ENCODE measurements around the gene FGF5.

Gene FGF5

DNA sequence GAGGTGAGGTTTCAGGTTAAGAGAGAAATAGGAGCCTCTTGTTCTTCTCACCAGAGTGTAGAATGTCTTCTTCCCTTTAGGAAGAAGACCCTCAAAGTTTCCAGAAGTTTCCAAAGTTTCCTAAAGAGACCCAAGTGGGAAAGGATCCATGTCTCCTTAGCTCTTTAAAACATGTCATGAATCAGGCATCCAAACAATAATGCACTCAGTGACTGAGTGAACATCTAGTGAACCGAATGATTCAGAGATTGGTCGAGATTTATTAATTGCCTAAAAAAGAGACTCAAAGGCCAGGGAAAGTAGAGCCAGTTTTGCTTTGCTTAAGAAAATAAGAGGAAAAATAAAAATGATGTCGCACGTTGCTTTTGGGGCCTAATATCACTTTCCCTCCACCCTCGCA is 29.4 kb downstream of the FGF5 start:
- no peak for DNase-seq (ENCODE audit: low spot score)

- no peak for DNase-seq (ENCODE audit: low spot score)
These were observed 35.4 kb downstream of the FGF5 start for GRCh38 chr4:80301884-80302283.

DNA sequence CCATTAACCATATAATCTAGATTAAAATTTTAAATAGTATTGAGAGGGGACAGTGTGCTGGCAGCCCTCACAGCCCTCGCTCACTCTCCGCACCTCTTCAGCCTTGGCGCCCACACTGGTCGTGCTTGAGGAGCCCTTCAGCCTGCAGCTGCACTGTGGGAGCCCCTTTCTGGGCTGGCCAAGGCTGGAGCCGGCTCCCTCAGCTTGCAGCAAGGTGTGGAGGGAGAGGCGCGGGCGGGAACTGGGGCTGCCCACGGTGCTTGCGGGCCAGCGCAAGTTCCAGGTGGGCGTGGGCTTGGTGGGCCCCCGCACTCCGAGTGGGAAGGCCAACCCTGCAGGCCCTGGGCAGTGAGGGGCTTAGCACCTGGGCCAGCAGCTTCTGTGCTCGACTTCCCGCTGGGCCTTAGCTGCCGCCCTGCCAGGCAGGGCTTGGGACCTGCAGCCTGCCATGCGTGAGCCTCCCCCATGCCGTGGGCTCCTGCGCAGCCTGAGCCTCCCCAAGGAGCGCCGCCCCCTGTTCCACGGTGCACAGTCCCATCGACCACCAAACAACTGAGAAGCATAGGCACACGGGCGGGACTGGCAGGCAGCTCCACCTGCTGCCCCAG is 36.3 kb downstream of the FGF5 start:
- DNase-seq (ENCODE audit: low spot score), result no peak

DNA sequence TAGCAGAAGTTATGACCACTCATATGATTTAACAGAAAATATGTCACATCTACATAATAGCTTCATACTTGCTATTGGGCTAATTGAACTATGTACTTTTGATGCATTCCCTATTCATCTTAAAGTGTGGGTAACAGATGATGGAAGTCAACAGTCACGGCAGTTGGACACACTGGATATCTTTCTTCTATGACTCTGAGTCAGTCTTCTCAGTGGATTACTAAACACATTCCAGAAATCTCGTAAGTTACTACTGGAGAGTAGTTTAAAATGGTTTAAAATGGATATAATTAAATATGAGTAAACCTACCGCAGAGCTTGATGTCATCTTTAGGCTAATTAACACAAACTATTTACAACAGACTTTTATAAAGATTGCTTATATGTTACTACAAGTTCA is 39.0 kb downstream of the FGF5 start:
- DNase-seq (ENCODE audit: low spot score), result peak; percentile 90

GRCh38 chr4:80306260-80306659 is 39.8 kb downstream of the FGF5 start:
- peak; percentile 82 for DNase-seq (ENCODE audit: low spot score)

- DNase-seq (ENCODE audit: low spot score), result peak; percentile 88
These were observed 40.8 kb downstream of the FGF5 start for GRCh38 chr4:80307183-80307735.

GRCh38 chr4:80307774-80308465 is 41.5 kb downstream of the FGF5 start:
- peak; percentile 95 for DNase-seq (ENCODE audit: low spot score)

GRCh38 chr4:80308466-80308822 is 42.0 kb downstream of the FGF5 start:
- DNase-seq (ENCODE audit: low spot score), result no peak

DNA sequence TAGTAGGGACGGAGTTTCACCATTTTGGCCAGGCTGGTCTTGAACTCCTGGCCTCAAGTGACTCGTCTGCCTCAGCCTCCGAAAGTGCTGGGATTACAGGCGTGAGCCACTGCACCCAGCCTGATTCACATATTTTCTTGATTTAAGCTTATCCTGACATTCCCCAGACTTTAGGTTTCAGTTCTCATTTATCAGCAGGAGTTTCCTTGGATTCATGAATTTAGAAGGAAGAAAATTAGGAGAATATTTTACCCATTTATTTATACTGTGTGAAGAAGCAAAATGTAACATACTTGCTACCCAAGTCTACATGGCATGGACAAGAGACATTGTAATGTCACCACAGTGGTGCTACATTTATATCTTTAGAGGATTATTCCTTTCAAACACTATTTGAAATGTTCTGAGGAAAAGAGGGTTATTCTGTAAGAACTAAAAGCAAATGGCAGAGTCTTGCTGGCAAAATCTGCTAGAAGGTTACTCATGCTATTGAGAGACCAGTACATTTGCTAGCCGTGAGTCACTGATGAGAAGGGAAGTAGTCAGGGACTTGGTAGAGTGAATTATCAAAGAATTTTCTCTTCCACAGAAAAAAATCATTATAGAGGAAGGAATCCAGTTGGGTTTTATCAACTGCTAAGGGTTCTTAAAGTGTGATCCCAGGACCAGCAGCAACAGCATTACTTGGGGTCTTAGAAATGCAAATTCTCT is 43.0 kb downstream of the FGF5 start:
- DNase-seq (ENCODE audit: low spot score), result peak; percentile 96

GRCh38 chr4:80311130-80311529 is 44.7 kb downstream of the FGF5 start:
- DNase-seq (ENCODE audit: low spot score), result no peak

DNA sequence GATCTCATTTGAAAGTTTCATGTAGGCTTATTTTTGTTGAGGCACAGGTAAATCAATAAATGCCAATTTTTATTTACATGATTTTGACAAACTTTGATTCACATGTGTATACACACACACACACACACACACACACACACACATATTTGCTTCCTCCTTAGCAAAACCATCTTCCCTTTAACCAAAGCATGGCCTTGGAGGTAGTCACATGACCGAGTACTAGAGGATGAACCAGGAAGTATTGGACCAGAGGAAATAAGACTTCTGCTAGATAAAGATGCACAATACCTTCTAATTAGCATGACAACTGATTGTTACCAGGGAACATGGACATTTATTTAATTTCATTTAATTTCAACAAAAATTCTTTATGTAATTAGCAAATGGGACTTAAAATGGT is 45.7 kb downstream of the FGF5 start:
- no peak for DNase-seq (ENCODE audit: low spot score)

DNA sequence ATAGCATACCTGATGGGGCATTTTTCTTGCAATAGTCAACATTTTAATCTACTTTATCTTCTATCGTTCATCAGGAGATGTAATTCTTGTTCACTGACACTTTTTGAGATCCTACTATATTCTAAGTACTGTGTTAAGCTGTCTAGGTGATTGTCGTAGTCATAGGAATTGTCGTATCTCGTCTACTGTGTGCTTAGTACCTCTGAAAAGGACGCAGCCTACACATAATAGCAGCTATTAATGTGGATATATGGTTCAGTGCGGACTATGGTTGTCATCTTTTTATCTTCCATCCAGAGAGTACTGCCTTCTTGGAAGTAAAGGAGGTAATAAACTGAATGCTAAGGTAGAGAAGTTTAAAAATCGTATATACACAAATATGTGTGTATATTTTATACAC is 47.2 kb downstream of the FGF5 start:
- DNase-seq (ENCODE audit: low spot score), result no peak

- peak; percentile 51 for DNase-seq (ENCODE audit: low spot score)
These were observed 49.4 kb downstream of the FGF5 start for GRCh38 chr4:80315848-80316247.

- no peak for DNase-seq (ENCODE audit: low spot score)
These were observed 54.9 kb downstream of the FGF5 start for GRCh38 chr4:80321341-80321740.

- no peak for DNase-seq (ENCODE audit: low spot score)
These were observed 55.3 kb downstream of the FGF5 start for GRCh38 chr4:80321776-80322175.

DNA sequence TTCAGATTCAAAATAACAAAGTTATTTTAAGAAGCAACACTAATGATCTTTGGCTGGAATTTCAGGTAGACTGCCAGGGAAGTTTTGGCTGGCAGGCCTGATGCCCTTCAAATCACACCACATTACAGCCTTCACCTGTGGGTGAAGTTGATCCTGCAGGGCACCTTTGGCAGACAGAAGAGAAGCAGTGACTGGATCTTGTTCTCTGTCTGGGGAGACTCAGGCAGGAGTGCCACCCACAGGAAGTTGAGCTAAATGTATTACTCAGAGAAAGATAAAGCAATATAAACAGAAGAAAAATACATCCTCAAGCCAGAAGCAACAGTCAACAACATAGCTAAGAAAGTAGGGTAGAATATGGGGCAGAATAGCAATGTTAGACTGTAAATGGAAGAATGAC is 56.3 kb downstream of the FGF5 start:
- DNase-seq (ENCODE audit: low spot score), result peak; percentile 61

GRCh38 chr4:80324171-80324570 is 57.7 kb downstream of the FGF5 start:
- no peak for DNase-seq (ENCODE audit: low spot score)

GRCh38 chr4:80331693-80332092 is 65.2 kb downstream of the FGF5 start:
- DNase-seq (ENCODE audit: low spot score), result no peak

- DNase-seq (ENCODE audit: low spot score), result no peak
These were observed 66.7 kb downstream of the FGF5 start for GRCh38 chr4:80333121-80333520.

- DNase-seq (ENCODE audit: low spot score), result no peak
These were observed 68.1 kb downstream of the FGF5 start for GRCh38 chr4:80334568-80334967.

GRCh38 chr4:80335226-80335553 is 68.7 kb downstream of the FGF5 start:
- no peak for DNase-seq (ENCODE audit: low spot score)

GRCh38 chr4:80335554-80336358 is 69.3 kb downstream of the FGF5 start, which contains the start of gene CFAP299:
Gene CFAP299 (plus strand): TSS chr4:80335730.
- no peak for DNase-seq (ENCODE audit: low spot score)
